K562 (cell line): Measurements from ENCODE around the gene PNMA6F. TPM values are rescaled to one million over a fixed set of nuclear protein-coding genes. Genes with fewer than 3 reads are reported as not detected.

Experiments used
- ATAC-seq: fragments of 200-7000 bp; cut with Tn5 transposase; 3 replicates; pipeline ENCODE4 v1.9.1; 2020; ENCODE audit warnings: moderate library complexity
- BruUV-seq: library from RNA; stranded (reverse); fragments of 400-500 nt; replicated peaks from 2 replicates; lab custom pipeline; 2021; lab: Mats Ljungman, UMichigan
- CTCF ChIA-PET: fragments of 300-600 bp; formaldehyde crosslinking; extraction: SDS; loops from one replicate; lab custom pipeline; 2021; ENCODE audit warnings: low intra/inter-chr PET ratio; lab: Yijun Ruan, JAX
- POLR2A ChIA-PET: fragments of 300-600, 350-650 bp; sonication (Branson Sonifier 250); formaldehyde crosslinking; extraction: SDS; loops from one replicate; lab custom pipeline; 2021; ENCODE audit warnings: antibody characterized with exemption, inconsistent platforms; lab: Yijun Ruan, JAX
- DNase-seq, 4 experiments: peaks; one replicate each; pipeline versions ENCODE4 v3.0.0 to v3.0.0-alpha.2; 2011 to 2018; ENCODE audit warnings: low spot score in 3 of 4, mixed read lengths in 3 of 4; ENCODE audit errors: extremely low read depth in 1 of 4
- FAIRE-seq: peaks from 2 replicates; lab custom pipeline; 2011; peaks lifted over from hg19 to GRCh38; lab: Jason Lieb, UNC
- H2AFZ ChIP-seq: 2 replicates; pipeline ENCODE4 v1.6.0; 2011; ENCODE audit warnings: low read depth, low read length, control low read depth, inconsistent platforms
- H3K27ac ChIP-seq: fragments of 200-600 bp; 3 replicates; pipeline ENCODE4 v1.8.0; 2011; ENCODE audit warnings: low read depth, mild to moderate bottlenecking, control low read depth, inconsistent platforms, low read length, moderate library complexity, mixed read lengths; ENCODE audit errors: extremely low read depth
- H3K27me3 ChIP-seq, 2 experiments: fragments of 300-600 bp in 1 of 2; 2 replicates in 1 of 2; 3 replicates in 1 of 2; pipeline versions ENCODE4 v1.6.0 to v1.8.0; 2011; ENCODE audit warnings: inconsistent platforms in 2 of 2, low read length in 2 of 2, mild to moderate bottlenecking in 1 of 2, mixed read lengths in 1 of 2, moderate library complexity in 1 of 2; ENCODE audit not compliant: control insufficient read depth in 2 of 2, insufficient read depth in 2 of 2
- H3K36me3 ChIP-seq: fragments of 300-600 bp; 3 replicates; pipeline ENCODE4 v1.8.0; 2011; ENCODE audit warnings: mild to moderate bottlenecking, low read length, inconsistent platforms; ENCODE audit not compliant: control insufficient read depth, insufficient read depth
- H3K4me1 ChIP-seq, 2 experiments: fragments of 200-600 bp in 1 of 2; replicated peaks in 1 of 2; 2 replicates in 1 of 2; 3 replicates in 1 of 2; pipeline versions ENCODE4 v1.5.1 to v1.8.0; 2011; ENCODE audit warnings: inconsistent platforms in 2 of 2, low read length in 2 of 2, mild to moderate bottlenecking in 1 of 2, mixed read lengths in 1 of 2, moderate library complexity in 1 of 2; ENCODE audit not compliant: control insufficient read depth in 2 of 2, insufficient read depth in 2 of 2
- H3K4me2 ChIP-seq: 2 replicates; pipeline ENCODE4 v1.6.1; 2011; ENCODE audit warnings: low read length, control low read depth, inconsistent platforms, mixed read lengths; ENCODE audit not compliant: insufficient read depth
- H3K4me3 ChIP-seq: fragments of 200-600 bp; sonication (generic), shearing (Covaris generic); 2 replicates; pipeline ENCODE4 v1.5.1; 2016; ENCODE audit warnings: control low read depth, inconsistent platforms
- H3K79me2 ChIP-seq: fragments of 200-600 bp; 3 replicates; pipeline ENCODE4 v1.8.0; 2011; ENCODE audit warnings: low read length, inconsistent platforms; ENCODE audit not compliant: control insufficient read depth, insufficient read depth
- H3K9ac ChIP-seq, 2 experiments: 2 replicates each; pipeline versions ENCODE4 v1.6.0 to v1.6.1; 2011; ENCODE audit warnings: low read depth in 2 of 2, low read length in 2 of 2, control low read depth in 1 of 2, inconsistent platforms in 1 of 2, mild to moderate bottlenecking in 1 of 2, mixed read lengths in 1 of 2; ENCODE audit not compliant: insufficient read depth in 1 of 2
- H3K9me1 ChIP-seq: one replicate; pipeline ENCODE4 v1.6.0; 2011; ENCODE audit warnings: inconsistent platforms, mild to moderate bottlenecking, low read length, moderate library complexity; ENCODE audit not compliant: control insufficient read depth, insufficient read depth
- H3K9me3 ChIP-seq: replicated peaks from 2 replicates; pipeline ENCODE4 v1.5.1; 2011; ENCODE audit warnings: low read depth, low read length, inconsistent platforms; ENCODE audit not compliant: control insufficient read depth, insufficient read depth
- H4K20me1 ChIP-seq: replicated peaks from 2 replicates; pipeline ENCODE4 v1.6.1; 2011; ENCODE audit warnings: low read length, inconsistent platforms, mixed read lengths; ENCODE audit not compliant: control insufficient read depth, insufficient read depth
- CBFA2T3 ChIP-seq: fragments of 450-650 bp; IDR thresholded peaks from 2 replicates; pipeline ENCODE4 v1.6.1; 2017
- EGR1 ChIP-seq: fragments of 450-650 bp; conservative IDR thresholded peaks from 2 replicates; pipeline ENCODE4 v1.6.1; 2017; ENCODE audit warnings: mild to moderate bottlenecking
- HDAC6 ChIP-seq: IDR thresholded peaks from 2 replicates; pipeline ENCODE4 v1.6.1; 2012; ENCODE audit warnings: low read depth, mild to moderate bottlenecking, control low read depth, inconsistent platforms, low read length, moderate library complexity
- SIN3B ChIP-seq: fragments of 450-650 bp; IDR thresholded peaks from 2 replicates; pipeline ENCODE4 v1.6.1; 2017; ENCODE audit warnings: low read depth, mild to moderate bottlenecking, moderate library complexity
- SMARCC2 ChIP-seq: fragments of 450-650 bp; IDR thresholded peaks from 2 replicates; pipeline ENCODE4 v1.6.1; 2017; ENCODE audit warnings: antibody characterized with exemption, moderate library complexity, mild to moderate bottlenecking, low read depth
- TCF7 ChIP-seq: sonication (generic); IDR thresholded peaks from 2 replicates; pipeline ENCODE4 v1.6.1; 2016; ENCODE audit warnings: antibody characterized with exemption, borderline replicate concordance
- ZFX ChIP-seq: sonication (generic); formaldehyde crosslinking; IDR thresholded peaks from 2 replicates; pipeline ENCODE4 v1.8.0; 2022; ENCODE audit warnings: mild to moderate bottlenecking, missing genetic modification reagents, moderate library complexity
- ZNF253 ChIP-seq: fragments of 250-450 bp; sonication (Bioruptor Pico); conservative IDR thresholded peaks from 2 replicates; pipeline ENCODE4 v1.6.1; 2021; ENCODE audit warnings: mild to moderate bottlenecking
- ZNF41 ChIP-seq: fragments of 250-450 bp; sonication (Bioruptor Pico); conservative IDR thresholded peaks from 2 replicates; pipeline ENCODE4 v1.4.0; 2020; ENCODE audit warnings: mild to moderate bottlenecking
- WGBS: fragments of 100-300 bp; shearing (Covaris generic); methylation state at CpG from one replicate; pipeline ENCODE4 v1.1.6; 2016; ENCODE audit warnings: low coverage, mixed read lengths; ENCODE audit not compliant: insufficient coverage; ENCODE audit errors: missing lambda C conversion rate; 5-methylcytosine and 5-hydroxymethylcytosine counted together
- in situ Hi-C: fragments of 300-500 bp; cut with MboI; formaldehyde crosslinking; loops from 4 replicates; pipeline ENCODE4 v1.15.0; 2018; ENCODE audit warnings: inconsistent platforms, mixed read lengths
- intact Hi-C: fragments of 100-400 bp; cut with micrococcal nuclease; formaldehyde crosslinking; loops from 2 replicates; pipeline ENCODE4 v1.14.2; 2022
- polyA plus RNA-seq, 8 experiments: library from polyadenylated mRNA; depleted of rRNA in 4 of 8; stranded (reverse) in 5 of 8; unstranded in 3 of 8; fragments of >200 nt; fragmentation: Nextera tagmentation in 2 of 8; fragmentation: Illumina TruSeq in 1 of 8; extraction: Ambion mirVana in 2 of 8; extraction: Trizol in 1 of 8; gene quantifications; 2 replicates each; pipeline versions ENCODE4 v1.2.1 to v1.2.3, GENCODE V29; 2011 to 2014; ENCODE audit warnings: inconsistent platforms in 1 of 8, missing spikeins in 1 of 8
- total RNA-seq, 7 experiments: library from RNA; depleted of rRNA in 6 of 7; stranded (reverse); fragments of >200 nt in 6 of 7; fragmentation: Illumina TruSeq in 2 of 7; extraction: Trizol in 2 of 7; gene quantifications; 2 replicates each; pipeline versions ENCODE4 v1.2.1 to v1.2.3, GENCODE V29; 2011 to 2021; ENCODE audit warnings: low replicate concordance in 1 of 7
- TF ChIP-seq, protein P1 (sequence below): fragments of 250-450 bp; sonication (Bioruptor Pico); IDR thresholded peaks from 2 replicates; pipeline ENCODE4 v1.5.1; 2021; ENCODE audit warnings: mild to moderate bottlenecking
- TF ChIP-seq, protein P2 (sequence below): fragments of 450-650 bp; formaldehyde crosslinking; IDR thresholded peaks from 2 replicates; pipeline ENCODE4 v1.4.0; 2022; ENCODE audit warnings: mild to moderate bottlenecking, moderate library complexity
- TF ChIP-seq, protein P3 (sequence below), 2 experiments: fragments of 150-350 bp in 1 of 2; IDR thresholded peaks; 2 replicates each; pipeline ENCODE4 v1.6.1; 2012 to 2016; ENCODE audit warnings: low read depth in 2 of 2, low read length in 2 of 2, mild to moderate bottlenecking in 1 of 2, moderate library complexity in 1 of 2
- TF ChIP-seq, protein P4 (sequence below): sonication (generic); IDR thresholded peaks from 2 replicates; pipeline ENCODE4 v1.6.1; 2016
- TF ChIP-seq, protein P5 (sequence below): fragments of 150-350 bp; conservative IDR thresholded peaks from 2 replicates; pipeline ENCODE4 v1.6.1; 2014; ENCODE audit warnings: low read length

PNMA6F gene
- total and polyA plus RNA-seq, 9 of the 15 experiments (the other 6 are each of a cell fraction or from before 2014, with no cell fraction given), result not detected

DNA sequence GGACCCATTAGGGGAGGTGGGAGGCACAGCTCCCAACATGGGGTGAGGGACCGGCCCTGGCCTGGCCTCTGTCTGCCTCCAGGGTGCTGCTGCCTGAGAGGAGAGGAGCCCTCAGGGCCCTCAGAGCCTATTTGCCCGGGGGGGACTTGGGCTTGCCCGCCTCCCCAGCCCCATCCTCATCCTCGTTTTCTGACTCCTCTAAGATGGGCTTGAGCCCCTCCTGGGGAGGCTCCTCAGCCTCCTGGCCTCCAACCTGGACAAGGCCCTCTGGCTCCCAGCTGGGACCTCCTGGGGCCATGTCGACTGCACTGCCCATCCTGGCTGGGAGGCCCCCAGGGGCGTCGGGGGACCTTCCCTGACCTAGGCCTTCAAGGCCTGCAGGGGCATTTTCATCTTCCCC, 2.8 kb downstream of the PNMA6F start:
- no peaks in the 10 kb centered on the region for H3K79me2 ChIP-seq
- in situ Hi-C loops (loop anchor here (10.0 kb wide), 1 partner anchor 334 kb away; no protein-coding TSS in a partner anchor), intact Hi-C loops (loop anchor here (5.0 kb wide), 1 partner anchor 257 kb away; no protein-coding TSS in a partner anchor)
- H3K9ac ChIP-seq, result no peak overlapping the region
- no peaks in the 10 kb centered on the region for H3K9me1 ChIP-seq
- H3K36me3 ChIP-seq, result no peaks in the 10 kb centered on the region
- ChIA-PET POLR2A (no interaction called here), CTCF (no interaction called here)
- ATAC-seq (no peak), DNase-seq (no peak), FAIRE-seq (no peak)
- no peaks in the 10 kb centered on the region; a peak in 1 of 5 replicates for H3K27me3 ChIP-seq
- no peak overlapping the region for H3K27ac ChIP-seq
- H3K4me3 ChIP-seq, result no peak overlapping the region
- H2AFZ ChIP-seq, result no peak overlapping the region
- H4K20me1 ChIP-seq, result no peaks in the 10 kb centered on the region
- no peaks in the 10 kb centered on the region for H3K9me3 ChIP-seq
- H3K4me1 ChIP-seq, result peaks cover 0 to 11% of the 10 kb centered on the region in 2 experiments; a peak in 2 of 5 replicates
- H3K4me2 ChIP-seq, result no peak overlapping the region
- 8% methylated on average over 2 of the region's 7 CpGs for WGBS
- no TSS peak for BruUV-seq
- TF ChIP-seq, protein P1, sequence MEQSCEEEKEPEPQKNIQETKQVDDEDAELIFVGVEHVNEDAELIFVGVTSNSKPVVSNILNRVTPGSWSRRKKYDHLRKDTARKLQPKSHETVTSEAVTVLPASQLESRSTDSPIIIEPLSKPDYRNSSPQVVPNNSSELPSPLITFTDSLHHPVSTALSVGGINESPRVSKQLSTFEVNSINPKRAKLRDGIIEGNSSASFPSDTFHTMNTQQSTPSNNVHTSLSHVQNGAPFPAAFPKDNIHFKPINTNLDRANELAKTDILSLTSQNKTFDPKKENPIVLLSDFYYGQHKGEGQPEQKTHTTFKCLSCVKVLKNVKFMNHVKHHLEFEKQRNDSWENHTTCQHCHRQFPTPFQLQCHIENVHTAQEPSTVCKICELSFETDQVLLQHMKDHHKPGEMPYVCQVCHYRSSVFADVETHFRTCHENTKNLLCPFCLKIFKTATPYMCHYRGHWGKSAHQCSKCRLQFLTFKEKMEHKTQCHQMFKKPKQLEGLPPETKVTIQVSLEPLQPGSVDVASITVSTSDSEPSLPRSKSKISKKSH, result no peak
- TF ChIP-seq, protein P2, sequence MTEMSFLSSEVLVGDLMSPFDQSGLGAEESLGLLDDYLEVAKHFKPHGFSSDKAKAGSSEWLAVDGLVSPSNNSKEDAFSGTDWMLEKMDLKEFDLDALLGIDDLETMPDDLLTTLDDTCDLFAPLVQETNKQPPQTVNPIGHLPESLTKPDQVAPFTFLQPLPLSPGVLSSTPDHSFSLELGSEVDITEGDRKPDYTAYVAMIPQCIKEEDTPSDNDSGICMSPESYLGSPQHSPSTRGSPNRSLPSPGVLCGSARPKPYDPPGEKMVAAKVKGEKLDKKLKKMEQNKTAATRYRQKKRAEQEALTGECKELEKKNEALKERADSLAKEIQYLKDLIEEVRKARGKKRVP (CRISPR knock-in tag), result no peak
- TF ChIP-seq EGR1, result no peak
- no peak for TF ChIP-seq HDAC6
- TF ChIP-seq, protein P3, sequence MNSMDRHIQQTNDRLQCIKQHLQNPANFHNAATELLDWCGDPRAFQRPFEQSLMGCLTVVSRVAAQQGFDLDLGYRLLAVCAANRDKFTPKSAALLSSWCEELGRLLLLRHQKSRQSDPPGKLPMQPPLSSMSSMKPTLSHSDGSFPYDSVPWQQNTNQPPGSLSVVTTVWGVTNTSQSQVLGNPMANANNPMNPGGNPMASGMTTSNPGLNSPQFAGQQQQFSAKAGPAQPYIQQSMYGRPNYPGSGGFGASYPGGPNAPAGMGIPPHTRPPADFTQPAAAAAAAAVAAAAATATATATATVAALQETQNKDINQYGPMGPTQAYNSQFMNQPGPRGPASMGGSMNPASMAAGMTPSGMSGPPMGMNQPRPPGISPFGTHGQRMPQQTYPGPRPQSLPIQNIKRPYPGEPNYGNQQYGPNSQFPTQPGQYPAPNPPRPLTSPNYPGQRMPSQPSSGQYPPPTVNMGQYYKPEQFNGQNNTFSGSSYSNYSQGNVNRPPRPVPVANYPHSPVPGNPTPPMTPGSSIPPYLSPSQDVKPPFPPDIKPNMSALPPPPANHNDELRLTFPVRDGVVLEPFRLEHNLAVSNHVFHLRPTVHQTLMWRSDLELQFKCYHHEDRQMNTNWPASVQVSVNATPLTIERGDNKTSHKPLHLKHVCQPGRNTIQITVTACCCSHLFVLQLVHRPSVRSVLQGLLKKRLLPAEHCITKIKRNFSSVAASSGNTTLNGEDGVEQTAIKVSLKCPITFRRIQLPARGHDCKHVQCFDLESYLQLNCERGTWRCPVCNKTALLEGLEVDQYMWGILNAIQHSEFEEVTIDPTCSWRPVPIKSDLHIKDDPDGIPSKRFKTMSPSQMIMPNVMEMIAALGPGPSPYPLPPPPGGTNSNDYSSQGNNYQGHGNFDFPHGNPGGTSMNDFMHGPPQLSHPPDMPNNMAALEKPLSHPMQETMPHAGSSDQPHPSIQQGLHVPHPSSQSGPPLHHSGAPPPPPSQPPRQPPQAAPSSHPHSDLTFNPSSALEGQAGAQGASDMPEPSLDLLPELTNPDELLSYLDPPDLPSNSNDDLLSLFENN (IDR thresholded peaks at IDR 0.05; ENCODE audit: low read depth in 2 of 2, low read length in 2 of 2), result no peak
- no peak for TF ChIP-seq SIN3B
- TF ChIP-seq ZNF41 (CRISPR knock-in tag), result no peak
- no peak for TF ChIP-seq CBFA2T3
- no peak for TF ChIP-seq TCF7
- TF ChIP-seq, protein P4, sequence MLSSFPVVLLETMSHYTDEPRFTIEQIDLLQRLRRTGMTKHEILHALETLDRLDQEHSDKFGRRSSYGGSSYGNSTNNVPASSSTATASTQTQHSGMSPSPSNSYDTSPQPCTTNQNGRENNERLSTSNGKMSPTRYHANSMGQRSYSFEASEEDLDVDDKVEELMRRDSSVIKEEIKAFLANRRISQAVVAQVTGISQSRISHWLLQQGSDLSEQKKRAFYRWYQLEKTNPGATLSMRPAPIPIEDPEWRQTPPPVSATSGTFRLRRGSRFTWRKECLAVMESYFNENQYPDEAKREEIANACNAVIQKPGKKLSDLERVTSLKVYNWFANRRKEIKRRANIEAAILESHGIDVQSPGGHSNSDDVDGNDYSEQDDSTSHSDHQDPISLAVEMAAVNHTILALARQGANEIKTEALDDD, result no peak
- TF ChIP-seq SMARCC2, result no peak
- TF ChIP-seq ZNF253 (CRISPR knock-in tag), result no peak
- TF ChIP-seq, protein P5, sequence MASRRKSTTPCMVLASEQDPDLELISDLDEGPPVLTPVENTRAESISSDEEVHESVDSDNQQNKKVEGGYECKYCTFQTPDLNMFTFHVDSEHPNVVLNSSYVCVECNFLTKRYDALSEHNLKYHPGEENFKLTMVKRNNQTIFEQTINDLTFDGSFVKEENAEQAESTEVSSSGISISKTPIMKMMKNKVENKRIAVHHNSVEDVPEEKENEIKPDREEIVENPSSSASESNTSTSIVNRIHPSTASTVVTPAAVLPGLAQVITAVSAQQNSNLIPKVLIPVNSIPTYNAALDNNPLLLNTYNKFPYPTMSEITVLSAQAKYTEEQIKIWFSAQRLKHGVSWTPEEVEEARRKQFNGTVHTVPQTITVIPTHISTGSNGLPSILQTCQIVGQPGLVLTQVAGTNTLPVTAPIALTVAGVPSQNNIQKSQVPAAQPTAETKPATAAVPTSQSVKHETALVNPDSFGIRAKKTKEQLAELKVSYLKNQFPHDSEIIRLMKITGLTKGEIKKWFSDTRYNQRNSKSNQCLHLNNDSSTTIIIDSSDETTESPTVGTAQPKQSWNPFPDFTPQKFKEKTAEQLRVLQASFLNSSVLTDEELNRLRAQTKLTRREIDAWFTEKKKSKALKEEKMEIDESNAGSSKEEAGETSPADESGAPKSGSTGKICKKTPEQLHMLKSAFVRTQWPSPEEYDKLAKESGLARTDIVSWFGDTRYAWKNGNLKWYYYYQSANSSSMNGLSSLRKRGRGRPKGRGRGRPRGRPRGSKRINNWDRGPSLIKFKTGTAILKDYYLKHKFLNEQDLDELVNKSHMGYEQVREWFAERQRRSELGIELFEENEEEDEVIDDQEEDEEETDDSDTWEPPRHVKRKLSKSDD, result no peak
- no peak for TF ChIP-seq ZFX
